Nephron (organoid): Measurements from ENCODE around the gene MTMR1.

ENCODE experiments used
- H3K27ac Mint-ChIP-seq, 3 experiments: 2 replicates each; pipeline ENCODE4 v1.8.0; 2020; ENCODE audit warnings: mixed read lengths in 3 of 3, mild to moderate bottlenecking in 2 of 3, moderate library complexity in 1 of 3
- H3K27me3 Mint-ChIP-seq: 2 replicates; pipeline ENCODE4 v1.8.0; 2021; ENCODE audit warnings: low read depth, mild to moderate bottlenecking, moderate library complexity, mixed read lengths
- H3K36me3 Mint-ChIP-seq: 2 replicates; pipeline ENCODE4 v1.8.0; 2020; ENCODE audit warnings: low read depth, mixed read lengths
- H3K4me1 Mint-ChIP-seq: 2 replicates; pipeline ENCODE4 v1.8.0; 2020; ENCODE audit warnings: mixed read lengths
- H3K4me3 Mint-ChIP-seq, 3 experiments: 2 replicates each; pipeline ENCODE4 v1.8.0; 2020; ENCODE audit warnings: mild to moderate bottlenecking in 3 of 3, mixed read lengths in 3 of 3, moderate library complexity in 2 of 3
- H3K9me3 Mint-ChIP-seq: 2 replicates; pipeline ENCODE4 v1.8.0; 2020; ENCODE audit warnings: mixed read lengths
- TF ChIP-seq, protein P1 (sequence below), 3 experiments: fragments of 200-600 bp; sonication (generic); IDR thresholded peaks; one replicate each; pipeline ENCODE4 v1.5.0; 2021; ENCODE audit warnings: antibody characterized with exemption in 3 of 3; ENCODE audit not compliant: unreplicated experiment in 3 of 3

The MTMR1 gene

GRCh38 chrX:150680974-150681373 is 12.2 kb upstream of the MTMR1 start:
- TF ChIP-seq, protein P1, sequence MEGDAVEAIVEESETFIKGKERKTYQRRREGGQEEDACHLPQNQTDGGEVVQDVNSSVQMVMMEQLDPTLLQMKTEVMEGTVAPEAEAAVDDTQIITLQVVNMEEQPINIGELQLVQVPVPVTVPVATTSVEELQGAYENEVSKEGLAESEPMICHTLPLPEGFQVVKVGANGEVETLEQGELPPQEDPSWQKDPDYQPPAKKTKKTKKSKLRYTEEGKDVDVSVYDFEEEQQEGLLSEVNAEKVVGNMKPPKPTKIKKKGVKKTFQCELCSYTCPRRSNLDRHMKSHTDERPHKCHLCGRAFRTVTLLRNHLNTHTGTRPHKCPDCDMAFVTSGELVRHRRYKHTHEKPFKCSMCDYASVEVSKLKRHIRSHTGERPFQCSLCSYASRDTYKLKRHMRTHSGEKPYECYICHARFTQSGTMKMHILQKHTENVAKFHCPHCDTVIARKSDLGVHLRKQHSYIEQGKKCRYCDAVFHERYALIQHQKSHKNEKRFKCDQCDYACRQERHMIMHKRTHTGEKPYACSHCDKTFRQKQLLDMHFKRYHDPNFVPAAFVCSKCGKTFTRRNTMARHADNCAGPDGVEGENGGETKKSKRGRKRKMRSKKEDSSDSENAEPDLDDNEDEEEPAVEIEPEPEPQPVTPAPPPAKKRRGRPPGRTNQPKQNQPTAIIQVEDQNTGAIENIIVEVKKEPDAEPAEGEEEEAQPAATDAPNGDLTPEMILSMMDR (IDR thresholded peaks at IDR 0.05; ENCODE audit: unreplicated experiment in 3 of 3): peak in 2 of 3 experiments; percentile 29
- Mint-ChIP-seq H3K4me3 (no peak overlapping the region), H3K27me3 (no peaks in the 10 kb centered on the region), H3K36me3 (no peaks in the 10 kb centered on the region), H3K9me3 (peaks cover 15% of the 10 kb centered on the region), H3K27ac (no peak overlapping the region), H3K4me1 (no peaks in the 10 kb centered on the region)

DNA sequence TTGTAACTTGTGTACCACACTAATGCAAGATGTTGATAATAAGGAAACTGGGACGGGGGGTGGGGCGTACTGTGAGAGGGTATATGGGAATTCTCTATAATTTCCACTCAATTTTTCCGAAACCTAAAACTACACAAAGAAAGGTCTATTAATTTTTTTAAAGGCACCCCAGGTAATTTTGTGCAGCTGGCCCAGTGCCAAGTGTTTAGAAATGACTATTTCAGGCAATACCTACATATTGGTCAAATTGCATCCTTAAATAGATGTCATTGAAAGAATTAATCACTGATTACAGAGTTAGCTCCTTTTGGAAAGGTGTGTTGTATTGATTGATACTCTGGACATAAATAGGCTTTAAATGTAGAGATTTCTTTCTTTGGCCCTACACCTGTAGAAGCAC is 10.1 kb upstream of the MTMR1 start:
- TF ChIP-seq, protein P1 (IDR thresholded peaks at IDR 0.05; ENCODE audit: unreplicated experiment in 3 of 3): no peak
- H3K9me3 Mint-ChIP-seq: peaks cover 12% of the 10 kb centered on the region
- no peaks in the 10 kb centered on the region for H3K27me3 Mint-ChIP-seq
- no peak overlapping the region for H3K4me3 Mint-ChIP-seq
- H3K4me1 Mint-ChIP-seq: no peaks in the 10 kb centered on the region
- no peak overlapping the region for H3K27ac Mint-ChIP-seq
- no peaks in the 10 kb centered on the region for H3K36me3 Mint-ChIP-seq

GRCh38 chrX:150683536-150684146 is 9.6 kb upstream of the MTMR1 start:
- no peak overlapping the region for H3K4me3 Mint-ChIP-seq
- peaks cover 12% of the 10 kb centered on the region for H3K9me3 Mint-ChIP-seq
- no peaks in the 10 kb centered on the region for H3K4me1 Mint-ChIP-seq
- TF ChIP-seq, protein P1 (IDR thresholded peaks at IDR 0.05; ENCODE audit: unreplicated experiment in 3 of 3): peak in 2 of 3 experiments; percentile 27 to 41
- no peaks in the 10 kb centered on the region for H3K36me3 Mint-ChIP-seq
- H3K27ac Mint-ChIP-seq: no peak overlapping the region
- H3K27me3 Mint-ChIP-seq: no peaks in the 10 kb centered on the region

- Mint-ChIP-seq H3K4me1 (peaks cover 9% of the 10 kb centered on the region), H3K27me3 (no peaks in the 10 kb centered on the region), H3K4me3 (no peak overlapping the region), H3K36me3 (no peaks in the 10 kb centered on the region), H3K9me3 (peaks cover 11% of the 10 kb centered on the region), H3K27ac (no peak overlapping the region)
- TF ChIP-seq, protein P1 (IDR thresholded peaks at IDR 0.05; ENCODE audit: unreplicated experiment in 3 of 3): no peak
Measured at GRCh38 chrX:150688911-150689451, 4.2 kb upstream of the MTMR1 start.

DNA sequence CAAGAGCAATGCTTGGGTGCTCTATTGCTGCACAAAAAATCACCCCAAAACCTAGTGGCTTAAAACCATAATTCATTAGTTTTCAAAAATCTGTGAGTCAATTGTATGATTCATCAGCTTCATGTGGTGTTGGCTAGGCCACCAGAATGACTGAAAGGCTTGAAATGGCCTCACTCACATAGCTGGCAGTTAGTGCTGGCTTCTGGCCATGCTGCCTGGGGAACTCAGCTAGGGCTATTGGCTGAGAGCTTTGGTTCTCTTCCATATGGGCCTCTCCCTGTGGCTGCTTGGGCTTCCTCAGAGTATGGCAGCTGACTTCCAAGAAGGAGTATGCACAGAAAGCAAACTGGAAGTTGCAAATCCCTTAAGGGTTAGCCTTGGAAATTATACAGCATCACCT is 3.1 kb upstream of the MTMR1 start:
- peaks cover 11% of the 10 kb centered on the region for H3K9me3 Mint-ChIP-seq
- H3K4me1 Mint-ChIP-seq: peaks cover 16% of the 10 kb centered on the region
- no peak overlapping the region for H3K4me3 Mint-ChIP-seq
- H3K27me3 Mint-ChIP-seq: no peaks in the 10 kb centered on the region
- no peaks in the 10 kb centered on the region for H3K36me3 Mint-ChIP-seq
- H3K27ac Mint-ChIP-seq: no peak overlapping the region
- TF ChIP-seq, protein P1 (IDR thresholded peaks at IDR 0.05; ENCODE audit: unreplicated experiment in 3 of 3): no peak

DNA sequence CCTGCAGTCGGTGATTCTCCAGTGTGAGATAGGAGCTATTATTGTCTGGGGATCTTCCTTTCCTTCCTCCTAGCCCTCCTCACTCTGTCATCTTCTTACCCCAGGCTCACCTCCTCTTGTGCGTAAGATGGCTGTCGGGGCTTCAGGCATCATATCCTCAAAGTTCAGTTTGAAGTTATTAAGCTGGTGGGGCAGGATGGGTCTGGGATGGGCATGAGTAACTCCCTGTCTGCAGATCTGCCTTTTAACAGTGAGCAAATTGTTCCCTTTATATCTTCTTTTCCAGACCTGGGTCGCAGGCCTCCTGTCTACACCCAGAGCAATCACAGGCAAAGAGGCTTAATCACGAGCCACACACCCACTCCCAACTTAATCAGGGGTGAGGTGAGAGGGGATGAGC is 900 bp upstream of the MTMR1 start:
- H3K4me3 Mint-ChIP-seq: peak overlapping the region; percentile 85 to 92 (median 91)
- peaks cover 20% of the 10 kb centered on the region for H3K4me1 Mint-ChIP-seq
- H3K27me3 Mint-ChIP-seq: no peaks in the 10 kb centered on the region
- TF ChIP-seq, protein P1 (IDR thresholded peaks at IDR 0.05; ENCODE audit: unreplicated experiment in 3 of 3): no peak
- peaks cover 3% of the 10 kb centered on the region for H3K36me3 Mint-ChIP-seq
- H3K9me3 Mint-ChIP-seq: peaks cover 14% of the 10 kb centered on the region
- H3K27ac Mint-ChIP-seq: peak overlapping the region; percentile 77 to 94 (median 89)
